Activated CD4-positive, alpha-beta T cell treated with anti-CD3 and anti-CD28 coated beads, Interleukin-2, amount 50 U/mL, for 16 hours (primary cell): ENCODE results near the gene CAMK2G.
A peak's percentile ranks its signal among the peaks of the same experiment; 100 is the strongest.
"Not testable (repeated sequence)": the region's sequence is repeated elsewhere in the genome, so short reads cannot be mapped to it uniquely, and the experiment has no call there.

ENCODE experiments used
- DNase-seq: peaks from one replicate; pipeline ENCODE4 v3.0.0-alpha.2; 2020

Gene CAMK2G

DNA sequence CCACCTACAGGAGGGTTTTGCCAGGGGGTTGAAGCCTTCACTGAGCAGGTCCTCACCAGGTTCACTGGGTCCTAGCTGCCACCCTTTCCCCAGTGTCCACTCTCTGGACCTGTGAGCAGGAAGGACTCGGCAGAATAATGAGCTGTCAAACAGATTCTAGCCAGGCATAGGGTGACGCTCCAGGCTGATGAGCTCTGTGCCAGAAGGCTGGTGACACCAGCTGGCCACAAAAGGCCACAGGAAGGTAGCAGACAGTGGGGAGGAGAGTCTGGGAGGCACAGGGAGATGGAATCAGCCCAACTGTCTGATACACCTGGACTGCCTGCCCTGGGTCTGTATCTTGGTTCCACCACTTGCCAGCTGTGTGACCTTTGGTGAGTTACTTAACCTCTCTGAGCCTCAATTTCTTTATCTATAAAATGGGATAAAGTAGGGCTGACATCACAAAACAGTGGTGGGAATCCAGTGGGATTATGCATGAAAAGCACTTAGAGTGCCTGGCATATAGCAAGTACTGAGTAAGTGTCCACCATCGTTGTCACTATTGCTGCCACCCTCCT is 36.3 kb downstream of the CAMK2G start:
- DNase-seq = no peak

DNA sequence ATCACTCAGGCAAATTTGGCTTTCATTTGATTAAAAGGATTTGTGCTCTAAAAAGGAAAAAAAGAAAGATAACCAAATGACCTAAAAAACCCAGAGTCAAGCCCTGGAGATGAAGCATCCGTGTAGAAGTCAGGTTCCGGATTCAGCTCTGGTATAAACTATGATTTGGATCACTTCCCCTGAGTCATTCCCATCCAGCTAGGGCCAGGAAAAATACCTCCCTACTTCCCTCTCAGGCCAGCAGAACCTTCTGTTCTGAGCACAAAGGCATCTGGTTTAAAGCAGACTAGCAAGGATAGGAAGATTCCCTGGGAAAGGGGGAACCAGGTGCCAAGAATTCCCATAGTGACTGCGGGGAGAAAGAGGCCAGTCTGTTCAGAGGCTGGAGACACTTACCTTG is 37.3 kb downstream of the CAMK2G start:
- DNase-seq = no peak

DNA sequence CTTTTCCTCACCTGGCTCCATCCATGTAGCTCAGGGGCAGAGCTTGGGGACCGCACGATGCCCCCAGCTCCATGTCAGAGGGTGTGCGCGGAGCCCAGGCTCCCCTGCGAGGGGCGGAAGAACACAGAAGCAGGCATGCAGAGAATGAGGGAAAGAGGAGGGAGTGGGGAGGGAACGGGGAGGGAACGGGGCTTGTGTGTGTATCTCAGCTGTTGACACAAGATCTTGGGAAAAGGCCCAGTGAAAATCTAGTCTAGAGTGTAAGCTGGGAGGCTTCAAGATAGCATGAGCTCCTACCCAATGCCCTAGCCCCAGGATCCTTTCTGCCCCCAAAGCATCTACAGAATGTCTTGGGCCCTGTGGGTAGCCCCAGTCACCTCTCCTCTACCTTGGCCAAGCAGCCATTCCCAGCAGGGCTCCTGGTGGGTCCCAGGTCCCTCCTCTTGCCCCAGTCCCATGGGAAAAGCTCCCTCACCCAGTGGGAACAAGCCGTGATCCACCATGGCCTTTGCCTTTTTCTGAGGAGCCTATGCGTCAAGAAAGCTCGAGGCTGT is 37.9 kb downstream of the CAMK2G start:
- no peak for DNase-seq

- not testable (repeated sequence) for DNase-seq
Observed at GRCh38 chr10:73829090-73829489, 45.3 kb downstream of the CAMK2G start.

DNA sequence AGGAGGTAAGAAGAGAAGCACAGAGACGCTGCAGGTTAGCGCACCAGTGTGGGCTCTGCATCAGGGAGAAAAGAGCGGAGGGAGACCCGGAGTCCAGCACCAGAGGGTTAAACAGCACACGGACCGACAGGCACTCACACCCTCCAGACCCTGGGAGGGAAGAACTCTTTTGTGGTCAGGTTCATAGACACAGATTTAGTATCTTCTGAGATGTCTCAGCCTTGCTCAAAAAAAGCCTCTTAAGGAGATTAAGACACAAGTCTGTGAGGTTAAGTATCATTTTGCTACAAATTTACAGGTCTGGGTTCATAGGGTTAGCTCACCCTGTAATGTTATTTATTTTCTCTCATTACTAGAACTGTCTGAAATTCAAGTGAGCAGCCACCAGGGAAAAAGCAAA is 46.2 kb downstream of the CAMK2G start:
- DNase-seq = no peak

DNA sequence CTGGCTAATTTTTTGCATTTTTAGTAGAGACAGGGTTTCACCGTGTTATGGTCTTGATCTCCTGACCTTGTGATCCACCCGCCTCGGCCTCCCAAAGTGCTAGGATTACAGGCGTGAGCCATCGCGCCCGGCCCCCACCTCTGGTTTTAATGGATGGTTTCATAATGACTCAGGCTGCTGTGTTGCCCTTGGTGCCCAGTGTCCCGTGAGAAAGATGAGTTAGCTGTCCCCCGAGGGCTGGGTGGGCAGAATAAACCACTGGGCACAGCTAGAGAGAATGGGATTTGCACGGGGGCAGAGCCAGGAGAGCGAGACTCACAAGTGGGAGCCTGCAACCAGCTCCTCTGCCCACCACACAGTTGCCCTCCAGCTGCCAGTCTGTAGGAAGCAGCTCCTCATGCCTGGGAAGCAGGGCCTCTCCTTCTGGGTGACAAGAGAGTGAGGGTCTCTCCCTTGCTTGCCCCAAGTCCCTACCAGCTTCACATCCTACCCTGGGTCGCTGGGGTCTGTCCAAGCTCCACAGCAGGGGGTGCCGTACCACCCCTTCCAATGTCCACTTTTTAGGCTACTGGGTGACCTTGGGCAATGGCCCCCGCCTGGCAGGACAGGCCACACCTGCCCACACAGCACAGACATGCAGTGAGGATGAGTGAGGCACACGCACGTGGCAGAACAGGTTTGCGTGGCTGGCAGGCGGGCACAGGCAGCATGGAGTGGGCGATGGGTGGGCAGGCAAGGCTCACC is 46.8 kb downstream of the CAMK2G start:
- no peak for DNase-seq

GRCh38 chr10:73824146-73824725 is 50.1 kb downstream of the CAMK2G start:
- DNase-seq = no peak

- DNase-seq = no peak
Observed at GRCh38 chr10:73823391-73823790, 51.0 kb downstream of the CAMK2G start.

GRCh38 chr10:73819513-73820093 is 54.8 kb downstream of the CAMK2G start:
- DNase-seq = no peak

DNA sequence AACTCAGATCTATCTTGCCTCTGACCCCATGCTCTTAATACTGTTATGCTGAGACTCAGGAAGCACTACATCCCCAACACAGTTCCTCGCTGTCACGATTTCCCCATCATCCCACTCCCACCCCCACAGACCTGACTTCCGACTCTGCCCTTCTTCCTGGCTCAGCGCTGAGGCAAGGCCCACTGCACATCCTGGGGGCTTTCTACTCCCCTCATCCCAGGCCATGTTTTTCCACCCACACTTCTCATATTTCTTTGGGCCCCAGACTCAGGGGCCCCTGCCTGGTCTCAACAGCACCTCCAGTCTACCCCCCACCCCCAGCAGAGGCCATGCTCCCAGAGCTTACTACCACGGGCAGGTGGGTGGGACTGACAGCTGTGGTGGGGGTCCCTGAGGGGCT is 55.3 kb downstream of the CAMK2G start:
- DNase-seq = no peak

GRCh38 chr10:73818402-73818801 is 56.0 kb downstream of the CAMK2G start:
- no peak for DNase-seq

GRCh38 chr10:73817826-73818225 is 56.5 kb downstream of the CAMK2G start:
- DNase-seq = no peak

GRCh38 chr10:73816917-73817729 is 57.2 kb downstream of the CAMK2G start:
- no peak for DNase-seq

- no peak for DNase-seq
Observed at GRCh38 chr10:73815719-73816030, 58.7 kb downstream of the CAMK2G start.

DNA sequence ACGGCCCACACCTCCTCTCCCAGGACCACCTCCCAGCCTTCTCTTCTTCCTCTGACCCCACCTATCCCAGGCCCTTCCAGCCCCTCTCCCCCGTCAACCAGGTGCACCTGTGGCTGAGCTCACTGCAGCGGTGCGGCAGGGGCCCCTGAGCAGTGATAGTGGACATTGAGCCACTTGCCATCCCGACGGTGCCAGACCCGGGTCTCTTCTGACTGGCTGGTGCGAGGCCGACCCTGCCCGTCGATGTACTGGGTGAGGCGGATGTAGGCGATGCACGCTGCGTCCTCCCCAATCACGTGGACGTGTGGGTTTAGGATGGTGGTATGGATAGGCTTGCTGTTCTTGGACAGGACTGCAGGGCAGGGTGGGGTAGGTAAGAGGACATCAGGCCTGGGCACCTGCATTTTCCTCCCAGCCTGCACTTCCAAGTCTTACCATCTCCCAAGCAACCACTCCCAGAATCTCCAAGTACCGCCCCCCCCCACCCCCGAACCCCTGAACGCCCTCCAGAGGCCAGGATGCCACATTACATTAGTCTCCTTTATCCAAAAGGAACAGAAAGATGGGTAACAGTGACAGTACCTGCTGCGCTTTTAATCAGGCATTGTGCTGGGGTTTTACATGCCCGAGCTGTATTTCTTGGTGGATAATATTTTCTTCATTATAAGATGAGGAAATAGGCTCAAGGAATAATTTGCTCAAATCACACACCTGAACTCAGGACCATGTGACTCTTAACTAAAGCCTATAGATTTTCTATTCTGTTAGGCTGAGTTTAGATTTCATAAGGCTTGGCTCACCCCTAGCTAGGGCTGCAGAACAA is 59.2 kb downstream of the CAMK2G start:
- DNase-seq = peak; percentile 14

- DNase-seq = no peak
Observed at GRCh38 chr10:73814276-73814895, 60.0 kb downstream of the CAMK2G start.

- DNase-seq = no peak
Observed at GRCh38 chr10:73813333-73813732, 61.0 kb downstream of the CAMK2G start.

DNA sequence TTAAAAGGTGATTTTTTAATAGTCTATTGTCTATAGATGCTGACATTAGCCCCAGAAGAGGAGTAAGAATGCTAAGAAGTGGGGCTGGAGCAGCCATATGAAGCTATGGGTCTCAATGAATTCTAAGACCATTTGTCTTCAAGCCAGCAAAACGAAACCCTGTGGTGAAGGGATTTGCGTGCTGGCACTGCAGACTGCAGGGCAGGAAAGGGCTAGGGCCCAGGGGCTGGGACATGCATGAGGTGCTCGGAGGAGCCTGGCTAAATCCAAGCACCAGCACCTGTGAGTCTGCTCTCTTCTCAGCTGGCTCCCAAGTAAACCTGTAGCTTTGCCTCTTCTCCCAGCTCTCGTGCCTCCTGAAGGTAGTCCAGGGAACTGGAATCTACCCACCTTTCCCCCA is 61.7 kb downstream of the CAMK2G start:
- no peak for DNase-seq

- DNase-seq = peak; percentile 60
Observed at GRCh38 chr10:73810735-73811465, 63.5 kb downstream of the CAMK2G start.

DNA sequence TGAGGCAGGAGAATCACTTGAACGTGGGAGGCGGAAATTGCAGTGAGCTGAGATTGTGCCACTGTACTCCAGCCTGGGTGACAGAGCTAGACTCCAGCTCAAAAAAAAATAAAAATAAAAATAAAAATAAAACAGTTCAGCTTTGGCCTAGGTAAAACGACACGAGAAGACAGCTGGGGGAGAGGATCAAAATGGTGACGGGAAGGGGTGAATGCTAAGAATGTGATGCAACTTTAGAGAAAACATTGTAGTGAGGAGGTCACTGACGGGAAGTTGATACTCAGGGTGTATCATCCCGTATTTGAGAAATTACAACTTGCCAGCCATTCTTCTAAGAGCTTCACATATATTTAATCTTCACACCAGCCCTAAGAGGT is 64.0 kb downstream of the CAMK2G start:
- DNase-seq = no peak
